Bronchial epithelial cell (primary cell): ENCODE data around the gene PAX9. TPM values are rescaled to one million over a fixed set of nuclear protein-coding genes. Genes with fewer than 3 reads are reported as not detected.

ENCODE experiments used
- DNase-seq: peaks from one replicate; pipeline ENCODE4 v3.0.0-alpha.2; 2010; ENCODE audit warnings: low read depth
- FAIRE-seq: peaks from 2 replicates; lab custom pipeline; 2011; peaks lifted over from hg19 to GRCh38; lab: Jason Lieb, UNC
- H3K27me3 ChIP-seq: 2 replicates; pipeline ENCODE4 v1.5.1; 2011; ENCODE audit warnings: low read length; ENCODE audit not compliant: control insufficient read depth, insufficient read depth
- H3K36me3 ChIP-seq: 2 replicates; pipeline ENCODE4 v1.5.1; 2011; ENCODE audit warnings: low read length; ENCODE audit not compliant: control insufficient read depth, insufficient read depth
- H3K4me3 ChIP-seq: 2 replicates; pipeline ENCODE4 v1.5.1; 2011; ENCODE audit warnings: mild to moderate bottlenecking, low read depth, low read length, control low read depth
- CTCF ChIP-seq: IDR thresholded peaks from 2 replicates; pipeline ENCODE4 v1.5.1; 2011; ENCODE audit warnings: mild to moderate bottlenecking, moderate library complexity, low read length, control low read depth, inconsistent platforms; ENCODE audit not compliant: insufficient read depth, severe bottlenecking
- total RNA-seq: library from RNA; depleted of rRNA; stranded (reverse); fragments of >200 nt; gene quantifications from 2 replicates; pipeline ENCODE4 v1.2.1, GENCODE V29; 2014

Gene PAX9
- 9.7 and 18.4 TPM in 2 replicates for total RNA-seq

DNA sequence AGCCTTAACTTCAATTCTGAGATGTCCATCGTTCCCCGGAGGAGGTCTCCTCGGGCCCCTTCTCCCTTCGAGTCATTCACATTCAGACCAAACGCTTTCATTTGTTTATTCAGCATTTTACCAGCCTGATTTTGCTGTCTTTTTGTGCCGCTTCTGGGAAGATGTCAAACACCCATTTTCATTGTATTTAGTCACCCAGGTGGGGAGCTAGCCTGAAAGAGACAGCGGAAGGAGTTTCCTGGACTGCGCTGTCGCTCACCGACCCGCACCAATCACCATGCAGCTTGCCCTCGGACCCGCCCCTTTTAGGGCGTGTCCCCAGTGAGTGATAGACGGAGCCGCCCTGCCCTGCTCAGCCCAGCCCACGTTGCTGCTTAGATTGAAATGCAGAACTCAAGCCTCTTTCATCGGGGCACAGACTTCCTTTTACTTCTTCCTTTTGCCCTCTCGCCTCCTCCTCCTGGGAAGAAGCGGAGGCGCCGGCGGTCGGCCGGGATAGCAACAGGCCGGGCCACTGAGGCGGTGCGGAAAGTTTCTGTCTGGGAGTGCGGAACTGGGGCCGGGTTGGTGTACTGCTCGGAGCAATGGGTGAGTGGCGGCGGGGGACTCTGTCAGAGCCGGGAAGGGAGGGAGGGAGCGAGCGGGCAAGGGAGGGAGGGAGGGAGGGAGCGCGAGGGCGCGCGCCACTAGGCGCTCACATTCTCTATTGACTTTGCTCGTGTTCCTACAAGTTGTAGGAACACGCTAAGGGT lies at the start of gene PAX9:
TSS of gene PAX9 (plus strand) at position 355 of the 752 bp plus-strand sequence. CDS start at position 585, 230 bp downstream.
- FAIRE-seq = peak; percentile 96

DNA sequence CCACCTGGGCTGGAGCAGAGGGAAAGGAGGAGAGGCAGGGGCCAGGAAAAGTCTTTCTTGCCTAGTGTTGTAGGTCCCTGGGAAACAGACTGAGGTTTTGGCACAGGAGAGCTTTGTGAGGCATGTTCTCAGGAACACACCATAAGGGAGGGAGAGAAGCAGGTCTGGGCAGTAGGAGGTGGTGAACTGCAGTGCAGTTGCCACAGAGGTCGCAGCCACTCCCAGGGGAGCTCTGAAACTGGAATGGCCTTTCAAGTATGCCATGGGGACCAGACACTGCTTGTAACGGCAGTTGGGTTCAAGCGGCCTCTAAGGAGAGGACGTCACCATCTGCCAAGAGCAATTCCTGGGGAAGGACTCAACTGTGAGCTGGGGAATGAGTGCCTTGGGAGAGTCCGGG lies 43.8 kb upstream of the PAX9 start:
- no peaks in the 10 kb centered on the region for H3K27me3 ChIP-seq
- no peak overlapping the region for H3K4me3 ChIP-seq
- DNase-seq = no peak
- no peaks in the 10 kb centered on the region for H3K36me3 ChIP-seq
- no peak for TF ChIP-seq CTCF
- peak; percentile 70 for FAIRE-seq

More for the DNA sequence above, at the start of gene PAX9:
- no peak for TF ChIP-seq CTCF
- Histone ChIP-seq H3K27me3 (no peaks in the 10 kb centered on the region), H3K36me3 (peaks cover 15% of the 10 kb centered on the region), H3K4me3 (peak within 1 kb of the TSS; percentile 67)
- DNase-seq = peak; percentile 94

DNA sequence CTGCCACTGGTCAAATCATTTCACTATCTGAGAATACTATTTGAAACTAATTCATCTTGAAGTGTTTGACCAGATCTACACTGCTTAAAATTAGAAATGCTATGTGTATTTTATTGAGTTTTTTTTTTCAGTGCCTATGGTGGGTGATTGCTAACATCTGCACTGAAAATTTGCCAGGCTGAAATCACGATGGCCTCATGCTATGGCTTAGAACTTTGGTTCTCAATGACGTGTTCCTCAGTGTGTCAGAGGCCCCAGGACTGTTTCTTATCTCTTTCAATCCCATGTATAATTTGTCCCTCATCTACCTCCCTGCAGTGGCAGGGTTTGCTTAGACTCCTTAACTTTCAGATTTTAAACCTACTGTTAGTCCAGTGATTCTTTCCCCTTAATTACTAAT lies 43.0 kb upstream of the PAX9 start:
- no peak for TF ChIP-seq CTCF
- DNase-seq (no peak), FAIRE-seq (no peak)
- H3K36me3 ChIP-seq = no peaks in the 10 kb centered on the region
- H3K27me3 ChIP-seq = no peaks in the 10 kb centered on the region
- no peak overlapping the region for H3K4me3 ChIP-seq

DNA sequence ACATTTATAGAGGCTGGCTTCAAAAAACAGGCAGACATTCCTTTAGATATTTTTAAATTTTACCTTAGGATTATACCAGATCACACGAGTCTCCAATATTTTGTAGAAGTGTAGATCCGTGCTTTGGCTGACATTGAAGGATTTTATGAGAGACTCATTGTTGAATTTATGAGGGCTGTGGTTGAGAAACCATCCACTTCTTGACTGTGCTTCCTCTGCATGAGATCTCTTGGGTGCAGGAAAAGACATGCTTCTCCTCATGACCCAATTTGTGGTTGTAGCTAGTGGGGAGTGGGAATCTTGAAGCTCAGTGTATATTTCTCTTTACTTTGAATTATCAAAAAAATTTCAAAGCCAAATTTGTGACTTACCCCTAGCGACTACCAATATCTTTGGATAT lies 42.5 kb upstream of the PAX9 start:
- no peaks in the 10 kb centered on the region for H3K36me3 ChIP-seq
- FAIRE-seq (no peak), DNase-seq (no peak)
- no peaks in the 10 kb centered on the region for H3K27me3 ChIP-seq
- TF ChIP-seq CTCF = no peak
- no peak overlapping the region for H3K4me3 ChIP-seq

DNA sequence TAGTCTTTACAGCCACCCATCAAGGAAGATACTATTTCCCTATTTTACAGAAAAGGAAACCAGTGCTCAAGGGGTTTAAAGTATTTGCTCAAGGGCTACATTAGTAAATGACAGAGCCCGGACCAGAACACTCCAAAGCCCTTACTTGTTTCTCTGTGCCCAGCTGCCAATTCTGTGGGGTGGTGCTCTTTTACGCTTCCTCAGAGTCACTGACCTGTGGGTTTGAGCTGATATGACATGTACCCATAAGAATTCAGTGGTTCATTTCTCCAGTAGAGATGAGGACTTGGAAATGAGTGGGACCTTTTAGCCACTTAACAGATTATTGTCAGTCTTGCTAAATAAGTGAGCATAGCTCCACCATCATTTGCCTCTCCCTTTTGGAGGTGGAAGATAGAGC lies 41.8 kb upstream of the PAX9 start:
- Histone ChIP-seq H3K27me3 (no peaks in the 10 kb centered on the region), H3K4me3 (no peak overlapping the region), H3K36me3 (no peaks in the 10 kb centered on the region)
- DNase-seq (peak; percentile 61), FAIRE-seq (no peak)
- TF ChIP-seq CTCF = no peak

DNA sequence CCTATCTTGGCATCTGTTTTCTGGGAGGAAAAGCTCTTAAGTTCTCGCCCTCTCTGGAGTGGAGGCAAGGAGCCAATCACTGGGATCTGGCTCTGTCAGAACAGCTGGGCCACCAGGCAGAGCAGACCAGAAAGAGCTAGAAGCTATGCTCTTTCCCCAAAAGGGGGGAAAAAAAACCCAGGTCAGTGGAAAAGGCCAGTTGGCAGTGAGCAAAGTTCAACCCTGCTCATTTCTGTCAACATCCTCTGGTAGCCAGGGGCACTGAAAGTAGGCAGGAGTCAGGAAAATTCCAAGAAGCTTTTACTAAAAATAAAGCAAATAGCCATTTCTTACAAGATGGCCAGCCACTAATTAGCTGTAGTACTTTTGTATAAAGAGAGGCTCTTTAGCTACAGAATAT lies 36.6 kb upstream of the PAX9 start:
- Histone ChIP-seq H3K36me3 (no peaks in the 10 kb centered on the region), H3K27me3 (no peaks in the 10 kb centered on the region), H3K4me3 (no peak overlapping the region)
- DNase-seq (no peak), FAIRE-seq (no peak)
- TF ChIP-seq CTCF = no peak
